ENCODE measurements around the gene PSMG2. TPM values are rescaled to one million over a fixed set of nuclear protein-coding genes. Genes with fewer than 3 reads are reported as not detected.
A peak's percentile ranks its signal among the peaks of the same experiment; 100 is the strongest.

The PSMG2 gene
- total and polyA plus RNA-seq, 2 of the 13 experiments (the other 11 are each of a cell fraction or from before 2014, with no cell fraction given), result 53.4 to 94.8 TPM

- TF ChIP-seq BATF2 (CRISPR knock-in tag; IDR thresholded peaks at IDR 0.05) (no peak), ZNF572 (CRISPR knock-in tag; IDR thresholded peaks at IDR 0.05) (no peak), MED1 (CRISPR knock-in tag; IDR thresholded peaks at IDR 0.05) (peak; percentile 70), REPIN1 (CRISPR knock-in tag; IDR thresholded peaks at IDR 0.05; ENCODE audit: borderline replicate concordance, low read depth) (peak; percentile 76; the same call in 1 of the 2 replicates), KDM2A (CRISPR knock-in tag; IDR thresholded peaks at IDR 0.05; ENCODE audit: borderline replicate concordance, low read depth) (peak; percentile 66; the same call in 1 of the 2 replicates), TBL1XR1 (IDR thresholded peaks at IDR 0.05; ENCODE audit: borderline replicate concordance, low read length, partially characterized antibody) (no peak), ZNF292 (CRISPR knock-in tag; IDR thresholded peaks at IDR 0.05; ENCODE audit: borderline replicate concordance, low read depth) (peak; percentile 55; the same call in 1 of the 2 replicates), ZIK1 (CRISPR knock-in tag; IDR thresholded peaks at IDR 0.05; ENCODE audit: borderline replicate concordance, low read depth) (peak; percentile 82), ATF7-NPFF (CRISPR knock-in tag; IDR thresholded peaks at IDR 0.05; ENCODE audit: low read depth) (no peak), ZNF33B (CRISPR knock-in tag; IDR thresholded peaks at IDR 0.05) (0 out of 2 replicates have a peak, but pooled peaks have one; percentile 16), SUZ12 (IDR thresholded peaks at IDR 0.05; ENCODE audit: low read depth, low read length) (no peak), TAF1 (CRISPR knock-in tag; IDR thresholded peaks at IDR 0.05) (peak; percentile 27; the same call in 1 of the 2 replicates), HDAC6 (IDR thresholded peaks at IDR 0.05; ENCODE audit: low read depth, low read length) (no peak), DPF2 (CRISPR knock-in tag; IDR thresholded peaks at IDR 0.05; ENCODE audit: borderline replicate concordance, low read depth) (no peak), ZNF720 (CRISPR knock-in tag; IDR thresholded peaks at IDR 0.05) (no peak), ZNF17 (CRISPR knock-in tag; IDR thresholded peaks at IDR 0.05) (no peak), SOX6 (IDR thresholded peaks at IDR 0.05) (no peak), SOX6 (CRISPR knock-in tag; IDR thresholded peaks at IDR 0.05) (peak; percentile 62; the same call in 1 of the 2 replicates), NFKBIZ (CRISPR knock-in tag; IDR thresholded peaks at IDR 0.05) (peak; percentile 80), ZBTB25 (CRISPR knock-in tag; IDR thresholded peaks at IDR 0.05) (0 out of 2 replicates have a peak, but pooled peaks have one; percentile 44), WIZ (CRISPR knock-in tag; IDR thresholded peaks at IDR 0.05) (no peak), HDAC2 (CRISPR knock-in tag; IDR thresholded peaks at IDR 0.05) (peak; percentile 51), ZNF570 (CRISPR knock-in tag; IDR thresholded peaks at IDR 0.05; ENCODE audit: borderline replicate concordance) (no peak)
- TF ChIP-seq, protein P1, sequence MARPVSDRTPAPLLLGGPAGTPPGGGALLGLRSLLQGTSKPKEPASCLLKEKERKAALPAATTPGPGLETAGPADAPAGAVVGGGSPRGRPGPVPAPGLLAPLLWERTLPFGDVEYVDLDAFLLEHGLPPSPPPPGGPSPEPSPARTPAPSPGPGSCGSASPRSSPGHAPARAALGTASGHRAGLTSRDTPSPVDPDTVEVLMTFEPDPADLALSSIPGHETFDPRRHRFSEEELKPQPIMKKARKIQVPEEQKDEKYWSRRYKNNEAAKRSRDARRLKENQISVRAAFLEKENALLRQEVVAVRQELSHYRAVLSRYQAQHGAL (CRISPR knock-in tag; IDR thresholded peaks at IDR 0.05; ENCODE audit: not compliant biosample characterization), result no peak
- TF ChIP-seq, protein P2, sequence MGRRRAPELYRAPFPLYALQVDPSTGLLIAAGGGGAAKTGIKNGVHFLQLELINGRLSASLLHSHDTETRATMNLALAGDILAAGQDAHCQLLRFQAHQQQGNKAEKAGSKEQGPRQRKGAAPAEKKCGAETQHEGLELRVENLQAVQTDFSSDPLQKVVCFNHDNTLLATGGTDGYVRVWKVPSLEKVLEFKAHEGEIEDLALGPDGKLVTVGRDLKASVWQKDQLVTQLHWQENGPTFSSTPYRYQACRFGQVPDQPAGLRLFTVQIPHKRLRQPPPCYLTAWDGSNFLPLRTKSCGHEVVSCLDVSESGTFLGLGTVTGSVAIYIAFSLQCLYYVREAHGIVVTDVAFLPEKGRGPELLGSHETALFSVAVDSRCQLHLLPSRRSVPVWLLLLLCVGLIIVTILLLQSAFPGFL (CRISPR knock-in tag; IDR thresholded peaks at IDR 0.05), result no peak
- TF ChIP-seq, protein P3, sequence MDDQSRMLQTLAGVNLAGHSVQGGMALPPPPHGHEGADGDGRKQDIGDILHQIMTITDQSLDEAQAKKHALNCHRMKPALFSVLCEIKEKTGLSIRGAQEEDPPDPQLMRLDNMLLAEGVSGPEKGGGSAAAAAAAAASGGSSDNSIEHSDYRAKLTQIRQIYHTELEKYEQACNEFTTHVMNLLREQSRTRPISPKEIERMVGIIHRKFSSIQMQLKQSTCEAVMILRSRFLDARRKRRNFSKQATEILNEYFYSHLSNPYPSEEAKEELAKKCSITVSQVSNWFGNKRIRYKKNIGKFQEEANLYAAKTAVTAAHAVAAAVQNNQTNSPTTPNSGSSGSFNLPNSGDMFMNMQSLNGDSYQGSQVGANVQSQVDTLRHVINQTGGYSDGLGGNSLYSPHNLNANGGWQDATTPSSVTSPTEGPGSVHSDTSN (CRISPR knock-in tag; IDR thresholded peaks at IDR 0.05; ENCODE audit: borderline replicate concordance), result no peak; the same call in 1 of the 2 replicates
Observed at GRCh38 chr18:12766986-12767433, 64.2 kb downstream of the PSMG2 start (continued).

Measured in HepG2 (cell line).